Stimulated activated CD4-positive, alpha-beta T cell treated with anti-CD3 and anti-CD28 coated beads, TNF-alpha, amount 100 ng/mL, for 1 hour (primary cell): ENCODE results near the gene GPAT2.
"Not testable (repeated sequence)": the region's sequence is repeated elsewhere in the genome, so short reads cannot be mapped to it uniquely, and the experiment has no call there.

ENCODE experiments used
- DNase-seq, 3 donors: peaks; one replicate each; pipeline ENCODE4 v3.0.0-alpha.2; 2020; ENCODE audit warnings: low read depth in 3 of 3, low spot score in 1 of 3

Gene GPAT2

GRCh38 chr2:96034792-96035191 is at the start of gene GPAT2:
TSS of gene GPAT2 (minus strand) at chr2:96034916. CDS start at chr2:96032359, 2,557 bp downstream.
- not testable (repeated sequence) for DNase-seq

- DNase-seq, result no peak
Observed at GRCh38 chr2:96083989-96084857, 49.5 kb upstream of the GPAT2 start.

GRCh38 chr2:96083064-96083939 is 48.6 kb upstream of the GPAT2 start:
- no peak for DNase-seq

GRCh38 chr2:96082211-96083063 is 47.7 kb upstream of the GPAT2 start:
- DNase-seq, result no peak

- no peak for DNase-seq
Observed at GRCh38 chr2:96081042-96081441, 46.3 kb upstream of the GPAT2 start.

- DNase-seq, result no peak
Observed at GRCh38 chr2:96075199-96075771, 40.6 kb upstream of the GPAT2 start.

- DNase-seq, result no peak
Observed at GRCh38 chr2:96074156-96074555, 39.4 kb upstream of the GPAT2 start.

GRCh38 chr2:96073170-96073775 is 38.6 kb upstream of the GPAT2 start:
- no peak for DNase-seq

GRCh38 chr2:96072746-96073145 is 38.0 kb upstream of the GPAT2 start:
- no peak for DNase-seq

GRCh38 chr2:96071977-96072491 is 37.3 kb upstream of the GPAT2 start:
- not testable (repeated sequence) for DNase-seq

GRCh38 chr2:96071087-96071976 is 36.6 kb upstream of the GPAT2 start:
- not testable (repeated sequence) for DNase-seq

GRCh38 chr2:96070351-96070750 is 35.6 kb upstream of the GPAT2 start:
- not testable (repeated sequence) for DNase-seq

- not testable (repeated sequence) for DNase-seq
Observed at GRCh38 chr2:96069878-96070277, 35.2 kb upstream of the GPAT2 start.

GRCh38 chr2:96067902-96068581 is 33.3 kb upstream of the GPAT2 start:
- not testable (repeated sequence) for DNase-seq

GRCh38 chr2:96067098-96067660 is 32.5 kb upstream of the GPAT2 start:
- DNase-seq, result not testable (repeated sequence)

- not testable (repeated sequence) for DNase-seq
Observed at GRCh38 chr2:96066511-96066910, 31.8 kb upstream of the GPAT2 start.

- not testable (repeated sequence) for DNase-seq
Observed at GRCh38 chr2:96065954-96066353, 31.2 kb upstream of the GPAT2 start.

- DNase-seq, result no peak
Observed at GRCh38 chr2:96065381-96065930, 30.7 kb upstream of the GPAT2 start.
